ENCODE measurements around the gene NBR1.

GRCh38 chr17:43169561-43170139 is 1.4 kb upstream of the NBR1 start:
- TF ChIP-seq, protein P1, sequence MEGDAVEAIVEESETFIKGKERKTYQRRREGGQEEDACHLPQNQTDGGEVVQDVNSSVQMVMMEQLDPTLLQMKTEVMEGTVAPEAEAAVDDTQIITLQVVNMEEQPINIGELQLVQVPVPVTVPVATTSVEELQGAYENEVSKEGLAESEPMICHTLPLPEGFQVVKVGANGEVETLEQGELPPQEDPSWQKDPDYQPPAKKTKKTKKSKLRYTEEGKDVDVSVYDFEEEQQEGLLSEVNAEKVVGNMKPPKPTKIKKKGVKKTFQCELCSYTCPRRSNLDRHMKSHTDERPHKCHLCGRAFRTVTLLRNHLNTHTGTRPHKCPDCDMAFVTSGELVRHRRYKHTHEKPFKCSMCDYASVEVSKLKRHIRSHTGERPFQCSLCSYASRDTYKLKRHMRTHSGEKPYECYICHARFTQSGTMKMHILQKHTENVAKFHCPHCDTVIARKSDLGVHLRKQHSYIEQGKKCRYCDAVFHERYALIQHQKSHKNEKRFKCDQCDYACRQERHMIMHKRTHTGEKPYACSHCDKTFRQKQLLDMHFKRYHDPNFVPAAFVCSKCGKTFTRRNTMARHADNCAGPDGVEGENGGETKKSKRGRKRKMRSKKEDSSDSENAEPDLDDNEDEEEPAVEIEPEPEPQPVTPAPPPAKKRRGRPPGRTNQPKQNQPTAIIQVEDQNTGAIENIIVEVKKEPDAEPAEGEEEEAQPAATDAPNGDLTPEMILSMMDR (optimal IDR thresholded peaks at IDR 0.05 in 1 of 3, IDR thresholded peaks at IDR 0.05 in 1 of 3, conservative IDR thresholded peaks at IDR 0.05 in 1 of 3; ENCODE audit: extremely low read depth in 1 of 3, insufficient read depth in 2 of 3, low read length in 3 of 3), result no peak
- no peak for TF ChIP-seq EZH2 (IDR thresholded peaks at IDR 0.05; ENCODE audit: low read length)

Data from keratinocyte (primary cell).